Right lobe of liver (tissue), 4 donors: ENCODE data around the gene BTBD18.

Experiments
- POLR2A ChIP-seq: fragments of 450-650 bp; IDR thresholded peaks from one replicate; pipeline ENCODE4 v1.6.1; 2017; ENCODE audit warnings: antibody characterized with exemption, mild to moderate bottlenecking
- TF ChIP-seq, protein P1 (sequence below), 4 donors: fragments of 200-600 bp in 3 of 4; fragments of 450-650 bp in 1 of 4; IDR thresholded peaks; one replicate each; pipeline versions ENCODE4 v1.5.1 to v1.8.0; 2016 to 2022; ENCODE audit warnings: antibody characterized with exemption in 4 of 4, mild to moderate bottlenecking in 2 of 4
- donor health status: DM: no; HTN: no; CAD: no.
- donor health status: DM: no; HTN: no; CAD: no.
- donor health status: DM: no; HTN: yes; CAD: no.

DNA sequence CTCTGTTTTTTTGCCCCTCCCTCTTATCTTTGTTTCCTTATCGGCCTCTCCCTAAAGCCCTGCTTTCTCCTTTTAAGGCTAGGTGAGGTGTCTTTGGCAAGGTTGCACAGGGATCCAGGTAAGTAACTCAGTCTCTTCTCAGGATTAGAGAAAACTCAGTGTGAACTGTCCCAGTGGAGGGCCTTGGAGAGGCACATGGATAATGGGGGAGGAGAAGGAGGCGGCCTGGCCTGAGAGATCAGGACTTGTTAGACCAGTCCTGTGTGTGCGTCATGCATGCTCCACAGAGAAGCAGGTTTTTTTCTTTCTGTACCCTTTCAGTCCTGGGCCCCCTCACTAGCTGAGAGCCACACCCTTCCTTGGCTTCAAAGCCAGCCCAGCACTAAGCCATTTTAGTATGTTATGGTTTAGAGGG, 29.9 kb upstream of the BTBD18 start:
- no peak for TF ChIP-seq POLR2A
- TF ChIP-seq, protein P1, sequence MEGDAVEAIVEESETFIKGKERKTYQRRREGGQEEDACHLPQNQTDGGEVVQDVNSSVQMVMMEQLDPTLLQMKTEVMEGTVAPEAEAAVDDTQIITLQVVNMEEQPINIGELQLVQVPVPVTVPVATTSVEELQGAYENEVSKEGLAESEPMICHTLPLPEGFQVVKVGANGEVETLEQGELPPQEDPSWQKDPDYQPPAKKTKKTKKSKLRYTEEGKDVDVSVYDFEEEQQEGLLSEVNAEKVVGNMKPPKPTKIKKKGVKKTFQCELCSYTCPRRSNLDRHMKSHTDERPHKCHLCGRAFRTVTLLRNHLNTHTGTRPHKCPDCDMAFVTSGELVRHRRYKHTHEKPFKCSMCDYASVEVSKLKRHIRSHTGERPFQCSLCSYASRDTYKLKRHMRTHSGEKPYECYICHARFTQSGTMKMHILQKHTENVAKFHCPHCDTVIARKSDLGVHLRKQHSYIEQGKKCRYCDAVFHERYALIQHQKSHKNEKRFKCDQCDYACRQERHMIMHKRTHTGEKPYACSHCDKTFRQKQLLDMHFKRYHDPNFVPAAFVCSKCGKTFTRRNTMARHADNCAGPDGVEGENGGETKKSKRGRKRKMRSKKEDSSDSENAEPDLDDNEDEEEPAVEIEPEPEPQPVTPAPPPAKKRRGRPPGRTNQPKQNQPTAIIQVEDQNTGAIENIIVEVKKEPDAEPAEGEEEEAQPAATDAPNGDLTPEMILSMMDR (IDR thresholded peaks at IDR 0.05) = no peak
